GM10266 (cell line): ENCODE results near the gene BDKRB2.

ENCODE experiments used
- DNase-seq: peaks from one replicate; pipeline ENCODE4 v3.0.0; 2012; ENCODE audit errors: extremely low spot score
- CTCF ChIP-seq: IDR thresholded peaks from 2 replicates; pipeline ENCODE4 v1.5.1; 2012; ENCODE audit warnings: mild to moderate bottlenecking, low read depth; ENCODE audit not compliant: control insufficient read depth, insufficient read depth; ENCODE audit errors: missing control alignments

BDKRB2 gene

GRCh38 chr14:96280104-96280503 lies 75.5 kb downstream of the BDKRB2 start:
- no peak for DNase-seq
- no peak for TF ChIP-seq CTCF

GRCh38 chr14:96281486-96281885 lies 76.8 kb downstream of the BDKRB2 start:
- no peak for DNase-seq
- TF ChIP-seq CTCF, result no peak

GRCh38 chr14:96284008-96284407 lies 79.4 kb downstream of the BDKRB2 start:
- DNase-seq, result no peak
- no peak for TF ChIP-seq CTCF

DNA sequence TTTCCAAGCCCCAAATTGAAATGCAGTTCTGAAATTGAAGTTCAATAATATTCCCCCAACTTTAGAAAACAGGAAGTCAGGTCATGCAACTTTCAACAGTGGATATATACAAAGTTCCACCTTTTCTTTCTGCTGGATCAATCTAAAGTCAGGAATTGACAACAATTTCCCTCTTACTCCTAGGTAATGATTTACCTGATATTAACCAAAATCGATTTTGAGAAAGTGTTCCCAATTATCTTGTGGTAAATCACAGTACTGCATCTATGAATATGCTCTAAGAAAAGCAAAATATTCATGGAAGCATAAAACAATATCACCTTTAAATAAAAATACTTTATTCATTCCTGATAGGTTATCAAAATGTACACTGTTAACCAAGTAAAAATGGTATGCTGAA lies 79.8 kb downstream of the BDKRB2 start:
- no peak for DNase-seq
- TF ChIP-seq CTCF, result no peak

DNA sequence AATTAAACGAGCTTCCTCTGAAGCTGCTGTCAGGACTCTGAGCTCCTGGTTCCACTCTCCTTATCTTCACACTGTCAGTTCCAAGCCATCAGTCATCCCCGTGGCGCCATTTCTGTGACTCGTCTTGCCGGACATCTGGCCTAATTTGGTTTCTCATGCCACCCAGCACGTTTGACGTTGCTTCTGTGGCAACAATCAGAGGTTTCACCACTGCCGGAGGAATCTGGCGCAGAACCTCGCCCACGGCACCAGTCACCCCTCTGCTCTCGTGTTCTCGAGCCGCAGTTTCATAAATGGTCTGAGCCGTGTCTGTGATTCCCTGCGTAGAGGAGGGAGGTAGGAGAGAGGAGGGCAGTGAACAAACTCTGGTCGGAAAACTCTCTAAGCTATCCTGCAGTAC lies 81.0 kb downstream of the BDKRB2 start:
- no peak for DNase-seq
- no peak for TF ChIP-seq CTCF

DNA sequence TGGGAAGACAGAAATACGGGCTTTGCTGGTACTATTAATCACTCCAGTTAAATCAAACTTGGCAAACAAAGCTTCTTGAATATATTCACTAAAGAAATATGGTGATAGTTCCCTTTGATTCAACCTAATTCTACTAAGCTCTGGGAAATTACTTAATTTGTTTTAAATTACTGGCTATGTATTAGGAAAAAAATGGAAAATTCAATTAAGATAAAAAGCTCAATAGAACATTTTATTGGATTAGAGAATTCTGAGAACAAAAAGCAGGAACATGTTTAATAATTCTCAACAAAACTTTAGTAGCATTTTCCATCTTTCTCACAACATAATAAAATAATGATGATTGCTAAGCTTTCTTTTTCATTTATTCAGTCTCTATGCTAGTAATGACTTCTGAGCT lies 81.6 kb downstream of the BDKRB2 start:
- no peak for DNase-seq
- no peak for TF ChIP-seq CTCF

GRCh38 chr14:96287856-96288255 lies 83.2 kb downstream of the BDKRB2 start:
- no peak for TF ChIP-seq CTCF
- DNase-seq, result no peak
